Panc1 (cell line): ENCODE measurements around the gene TMEM233. TPM values are rescaled to one million over a fixed set of nuclear protein-coding genes. Genes with fewer than 3 reads are reported as not detected.

ENCODE experiments used
- ATAC-seq: fragments of 200-7000 bp; cut with Tn5 transposase; 2 replicates; pipeline ENCODE4 v1.9.1; 2020; ENCODE audit warnings: mild to moderate bottlenecking, moderate library complexity
- BruUV-seq: library from RNA; stranded (reverse); fragments of 400-500 nt; replicated peaks from 2 replicates; lab custom pipeline; 2021; lab: Mats Ljungman, UMichigan
- CTCF ChIA-PET: fragments of 300-600 bp; sonication (Branson Sonifier 250); formaldehyde crosslinking; loops from one replicate; lab custom pipeline; 2022; ENCODE audit warnings: antibody characterized with exemption; lab: Charles Lee
- POLR2A ChIA-PET: fragments of 300-600 bp; sonication (Branson Sonifier 250); formaldehyde crosslinking; loops from one replicate; lab custom pipeline; 2022; ENCODE audit warnings: antibody characterized with exemption; lab: Charles Lee
- DNase-seq: peaks from one replicate; pipeline ENCODE4 v3.0.0-alpha.2; 2010; ENCODE audit warnings: low read depth, low spot score
- H3K27ac ChIP-seq: 2 replicates; pipeline ENCODE4 v1.5.1; 2011; ENCODE audit warnings: mild to moderate bottlenecking, low read length, inconsistent platforms
- H3K27me3 ChIP-seq: fragments of 200-500 bp; sonication (Bioruptor generic); 2 replicates; pipeline ENCODE4 v1.6.0; 2014; ENCODE audit warnings: low read length, inconsistent platforms; ENCODE audit not compliant: control insufficient read depth, insufficient read depth
- H3K36me3 ChIP-seq: fragments of 200-500 bp; sonication (Bioruptor generic); 2 replicates; pipeline ENCODE4 v1.5.1; 2014; ENCODE audit warnings: inconsistent platforms, mild to moderate bottlenecking, low read length, moderate library complexity; ENCODE audit not compliant: control insufficient read depth, insufficient read depth
- H3K4me1 ChIP-seq: 2 replicates; pipeline ENCODE4 v1.5.1; 2011; ENCODE audit warnings: inconsistent platforms, mild to moderate bottlenecking, low read length, moderate library complexity; ENCODE audit not compliant: control insufficient read depth, insufficient read depth
- H3K4me3 ChIP-seq, 2 experiments: 2 replicates each; pipeline ENCODE4 v1.5.1; 2011 to 2012; ENCODE audit warnings: low read depth in 2 of 2, low read length in 2 of 2, mild to moderate bottlenecking in 2 of 2, inconsistent platforms in 1 of 2, moderate library complexity in 1 of 2
- H3K9me3 ChIP-seq: fragments of 200-500 bp; sonication (Bioruptor generic); 2 replicates; pipeline ENCODE4 v1.5.1; 2014; ENCODE audit warnings: low read depth, mild to moderate bottlenecking, inconsistent platforms, low read length, moderate library complexity; ENCODE audit not compliant: control insufficient read depth, insufficient read depth
- POLR2AphosphoS5 ChIP-seq: IDR thresholded peaks from 2 replicates; pipeline ENCODE4 v1.6.1; 2012; ENCODE audit warnings: mild to moderate bottlenecking, low read depth, low read length, moderate library complexity
- SIN3A ChIP-seq: IDR thresholded peaks from 2 replicates; pipeline ENCODE4 v1.6.1; 2012; ENCODE audit warnings: low read depth, mild to moderate bottlenecking, low read length, moderate library complexity, borderline replicate concordance; ENCODE audit not compliant: insufficient read depth
- TCF7L2 ChIP-seq: IDR thresholded peaks from 2 replicates; pipeline ENCODE4 v1.6.1; 2011; ENCODE audit warnings: mild to moderate bottlenecking, low read depth, low read length, inconsistent platforms
- in situ Hi-C: cut with HindIII; loops from 2 replicates; pipeline ENCODE4 v1.10.0; 2016; ENCODE audit warnings: low sequenced_read_pairs, low pct_unique_long_range_greater_than_20kb
- intact Hi-C: fragments of 100-400 bp; cut with micrococcal nuclease; formaldehyde crosslinking; loops from one replicate; pipeline ENCODE4 v1.10.0; 2022; ENCODE audit not compliant: unreplicated experiment
- total RNA-seq: library from RNA; stranded (reverse); gene quantifications from one replicate; pipeline ENCODE4 v1.2.1, GENCODE V29; 2021; ENCODE audit not compliant: unreplicated experiment
- TF ChIP-seq, protein P1 (sequence below): fragments of 450-650 bp; IDR thresholded peaks from 2 replicates; pipeline ENCODE4 v1.5.1; 2017; ENCODE audit warnings: mild to moderate bottlenecking
- TF ChIP-seq, protein P2 (sequence below), 2 experiments: IDR thresholded peaks; 2 replicates each; pipeline ENCODE4 v1.6.1; 2011 to 2012; ENCODE audit warnings: low read depth in 2 of 2, control low read depth in 1 of 2, low read length in 1 of 2, mild to moderate bottlenecking in 1 of 2, moderate library complexity in 1 of 2; ENCODE audit not compliant: insufficient read depth in 1 of 2

TMEM233 gene
- total RNA-seq, 1 experiment from 2014 or later: not detected

- peaks cover 24% of the 10 kb centered on the region for H3K36me3 ChIP-seq
- TF ChIP-seq POLR2AphosphoS5 (no peak), SIN3A (no peak), TCF7L2 (no peak)
- TF ChIP-seq, protein P1, sequence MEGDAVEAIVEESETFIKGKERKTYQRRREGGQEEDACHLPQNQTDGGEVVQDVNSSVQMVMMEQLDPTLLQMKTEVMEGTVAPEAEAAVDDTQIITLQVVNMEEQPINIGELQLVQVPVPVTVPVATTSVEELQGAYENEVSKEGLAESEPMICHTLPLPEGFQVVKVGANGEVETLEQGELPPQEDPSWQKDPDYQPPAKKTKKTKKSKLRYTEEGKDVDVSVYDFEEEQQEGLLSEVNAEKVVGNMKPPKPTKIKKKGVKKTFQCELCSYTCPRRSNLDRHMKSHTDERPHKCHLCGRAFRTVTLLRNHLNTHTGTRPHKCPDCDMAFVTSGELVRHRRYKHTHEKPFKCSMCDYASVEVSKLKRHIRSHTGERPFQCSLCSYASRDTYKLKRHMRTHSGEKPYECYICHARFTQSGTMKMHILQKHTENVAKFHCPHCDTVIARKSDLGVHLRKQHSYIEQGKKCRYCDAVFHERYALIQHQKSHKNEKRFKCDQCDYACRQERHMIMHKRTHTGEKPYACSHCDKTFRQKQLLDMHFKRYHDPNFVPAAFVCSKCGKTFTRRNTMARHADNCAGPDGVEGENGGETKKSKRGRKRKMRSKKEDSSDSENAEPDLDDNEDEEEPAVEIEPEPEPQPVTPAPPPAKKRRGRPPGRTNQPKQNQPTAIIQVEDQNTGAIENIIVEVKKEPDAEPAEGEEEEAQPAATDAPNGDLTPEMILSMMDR: no peak
- TF ChIP-seq, protein P2, sequence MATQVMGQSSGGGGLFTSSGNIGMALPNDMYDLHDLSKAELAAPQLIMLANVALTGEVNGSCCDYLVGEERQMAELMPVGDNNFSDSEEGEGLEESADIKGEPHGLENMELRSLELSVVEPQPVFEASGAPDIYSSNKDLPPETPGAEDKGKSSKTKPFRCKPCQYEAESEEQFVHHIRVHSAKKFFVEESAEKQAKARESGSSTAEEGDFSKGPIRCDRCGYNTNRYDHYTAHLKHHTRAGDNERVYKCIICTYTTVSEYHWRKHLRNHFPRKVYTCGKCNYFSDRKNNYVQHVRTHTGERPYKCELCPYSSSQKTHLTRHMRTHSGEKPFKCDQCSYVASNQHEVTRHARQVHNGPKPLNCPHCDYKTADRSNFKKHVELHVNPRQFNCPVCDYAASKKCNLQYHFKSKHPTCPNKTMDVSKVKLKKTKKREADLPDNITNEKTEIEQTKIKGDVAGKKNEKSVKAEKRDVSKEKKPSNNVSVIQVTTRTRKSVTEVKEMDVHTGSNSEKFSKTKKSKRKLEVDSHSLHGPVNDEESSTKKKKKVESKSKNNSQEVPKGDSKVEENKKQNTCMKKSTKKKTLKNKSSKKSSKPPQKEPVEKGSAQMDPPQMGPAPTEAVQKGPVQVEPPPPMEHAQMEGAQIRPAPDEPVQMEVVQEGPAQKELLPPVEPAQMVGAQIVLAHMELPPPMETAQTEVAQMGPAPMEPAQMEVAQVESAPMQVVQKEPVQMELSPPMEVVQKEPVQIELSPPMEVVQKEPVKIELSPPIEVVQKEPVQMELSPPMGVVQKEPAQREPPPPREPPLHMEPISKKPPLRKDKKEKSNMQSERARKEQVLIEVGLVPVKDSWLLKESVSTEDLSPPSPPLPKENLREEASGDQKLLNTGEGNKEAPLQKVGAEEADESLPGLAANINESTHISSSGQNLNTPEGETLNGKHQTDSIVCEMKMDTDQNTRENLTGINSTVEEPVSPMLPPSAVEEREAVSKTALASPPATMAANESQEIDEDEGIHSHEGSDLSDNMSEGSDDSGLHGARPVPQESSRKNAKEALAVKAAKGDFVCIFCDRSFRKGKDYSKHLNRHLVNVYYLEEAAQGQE (IDR thresholded peaks at IDR 0.05; ENCODE audit: insufficient read depth in 1 of 2, low read depth in 2 of 2, low read length in 1 of 2): no peak
- CTCF ChIA-PET: no interaction called here
- no TSS peak for BruUV-seq
- ATAC-seq (no peak), DNase-seq (no peak)
- POLR2A ChIA-PET: no interaction called here
- H3K27me3 ChIP-seq: no peaks in the 10 kb centered on the region
- intact Hi-C loops: no loop called here
- peaks cover 15% of the 10 kb centered on the region for H3K4me1 ChIP-seq
- no peak overlapping the region; the same call in 1 of the 2 replicates for H3K27ac ChIP-seq
- in situ Hi-C loops: no loop called here
- no peak overlapping the region for H3K4me3 ChIP-seq
- no peaks in the 10 kb centered on the region for H3K9me3 ChIP-seq
Observed at GRCh38 chr12:119679490-119679889, 85.9 kb downstream of the TMEM233 start.

GRCh38 chr12:119681111-119681510 is 87.5 kb downstream of the TMEM233 start:
- DNase-seq (no peak), ATAC-seq (no peak)
- ChIA-PET POLR2A (no interaction called here), CTCF (interaction anchor here (0.5 kb wide), 1 partner anchor 12 kb away, joined by 3 read pairs; no protein-coding TSS in a partner anchor)
- peaks cover 15% of the 10 kb centered on the region for H3K4me1 ChIP-seq
- no peak overlapping the region for H3K4me3 ChIP-seq
- H3K36me3 ChIP-seq: peaks cover 17% of the 10 kb centered on the region
- H3K27me3 ChIP-seq: no peaks in the 10 kb centered on the region
- peak overlapping the region; percentile 55; the same call in 1 of the 2 replicates for H3K27ac ChIP-seq
- BruUV-seq: no TSS peak
- H3K9me3 ChIP-seq: no peaks in the 10 kb centered on the region
- in situ Hi-C loops: no loop called here
- intact Hi-C loops: no loop called here
- TF ChIP-seq SIN3A (no peak), POLR2AphosphoS5 (0 out of 2 replicates have a peak, but pooled peaks have one; percentile 19), TCF7L2 (no peak)
- TF ChIP-seq, protein P1: no peak
- TF ChIP-seq, protein P2 (IDR thresholded peaks at IDR 0.05; ENCODE audit: insufficient read depth in 1 of 2, low read depth in 2 of 2, low read length in 1 of 2): no peak
